Nephron (organoid): ENCODE measurements around the gene SH3RF3.

Experiments
- H3K27ac Mint-ChIP-seq, 3 experiments: 2 replicates each; pipeline ENCODE4 v1.8.0; 2020; ENCODE audit warnings: mixed read lengths in 3 of 3, mild to moderate bottlenecking in 2 of 3, moderate library complexity in 1 of 3
- H3K27me3 Mint-ChIP-seq: 2 replicates; pipeline ENCODE4 v1.8.0; 2021; ENCODE audit warnings: low read depth, mild to moderate bottlenecking, moderate library complexity, mixed read lengths
- H3K36me3 Mint-ChIP-seq: 2 replicates; pipeline ENCODE4 v1.8.0; 2020; ENCODE audit warnings: low read depth, mixed read lengths
- H3K4me1 Mint-ChIP-seq: 2 replicates; pipeline ENCODE4 v1.8.0; 2020; ENCODE audit warnings: mixed read lengths
- H3K4me3 Mint-ChIP-seq, 3 experiments: 2 replicates each; pipeline ENCODE4 v1.8.0; 2020; ENCODE audit warnings: mild to moderate bottlenecking in 3 of 3, mixed read lengths in 3 of 3, moderate library complexity in 2 of 3
- H3K9me3 Mint-ChIP-seq: 2 replicates; pipeline ENCODE4 v1.8.0; 2020; ENCODE audit warnings: mixed read lengths
- CTCF ChIP-seq, 3 experiments: fragments of 200-600 bp; sonication (generic); IDR thresholded peaks; one replicate each; pipeline ENCODE4 v1.5.0; 2021; ENCODE audit warnings: antibody characterized with exemption in 3 of 3; ENCODE audit not compliant: unreplicated experiment in 3 of 3

SH3RF3 gene

DNA sequence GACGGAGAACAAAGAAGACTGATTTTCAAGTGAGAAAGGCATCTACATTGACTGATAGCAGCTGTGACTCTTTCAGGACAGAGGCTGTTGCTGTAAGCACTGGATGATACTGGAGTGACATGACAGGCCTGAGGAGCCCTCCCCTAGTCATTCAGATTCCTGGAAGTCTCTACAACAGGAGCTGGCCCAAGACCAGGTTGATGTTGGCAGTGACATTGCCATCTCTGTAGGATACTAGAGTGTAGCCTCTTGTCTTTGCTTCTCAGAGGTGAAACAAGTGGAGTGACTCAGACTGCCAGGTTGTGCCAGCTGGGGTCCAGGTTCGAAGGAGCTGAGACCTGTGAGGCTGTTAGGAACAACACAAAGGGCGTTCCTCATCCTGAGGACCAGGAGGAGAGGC lies 44.7 kb upstream of the SH3RF3 start:
- no peaks in the 10 kb centered on the region for H3K36me3 Mint-ChIP-seq
- H3K4me3 Mint-ChIP-seq: no peak overlapping the region
- no peaks in the 10 kb centered on the region for H3K4me1 Mint-ChIP-seq
- peaks cover 8% of the 10 kb centered on the region for H3K9me3 Mint-ChIP-seq
- peaks cover 4% of the 10 kb centered on the region for H3K27me3 Mint-ChIP-seq
- no peak for TF ChIP-seq CTCF (IDR thresholded peaks at IDR 0.05; ENCODE audit: unreplicated experiment in 3 of 3)
- no peak overlapping the region for H3K27ac Mint-ChIP-seq

- Mint-ChIP-seq H3K4me1 (no peaks in the 10 kb centered on the region), H3K27ac (no peak overlapping the region), H3K27me3 (peaks cover 4% of the 10 kb centered on the region), H3K4me3 (no peak overlapping the region), H3K9me3 (peaks cover 8% of the 10 kb centered on the region), H3K36me3 (no peaks in the 10 kb centered on the region)
- TF ChIP-seq CTCF (IDR thresholded peaks at IDR 0.05; ENCODE audit: unreplicated experiment in 3 of 3): no peak
These were observed 42.9 kb upstream of the SH3RF3 start for GRCh38 chr2:109085912-109086742.

DNA sequence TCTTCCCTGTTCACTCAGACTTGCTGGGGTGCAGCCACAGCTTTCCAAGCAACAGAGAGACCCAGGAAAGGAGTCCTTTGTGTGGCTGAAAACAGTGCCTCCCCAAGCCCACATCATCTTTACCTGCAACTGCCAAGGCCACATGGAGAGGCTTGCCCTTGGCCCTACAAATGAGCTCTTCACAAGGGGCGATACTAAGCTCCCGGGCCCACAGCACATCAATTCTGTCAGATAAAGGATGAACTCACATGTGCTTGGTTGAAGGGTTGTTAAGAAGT lies 42.3 kb upstream of the SH3RF3 start:
- no peak overlapping the region for H3K4me3 Mint-ChIP-seq
- H3K36me3 Mint-ChIP-seq: no peaks in the 10 kb centered on the region
- no peak overlapping the region for H3K27ac Mint-ChIP-seq
- H3K4me1 Mint-ChIP-seq: no peaks in the 10 kb centered on the region
- peaks cover 4% of the 10 kb centered on the region for H3K27me3 Mint-ChIP-seq
- peaks cover 12% of the 10 kb centered on the region for H3K9me3 Mint-ChIP-seq
- no peak for TF ChIP-seq CTCF (IDR thresholded peaks at IDR 0.05; ENCODE audit: unreplicated experiment in 3 of 3)

DNA sequence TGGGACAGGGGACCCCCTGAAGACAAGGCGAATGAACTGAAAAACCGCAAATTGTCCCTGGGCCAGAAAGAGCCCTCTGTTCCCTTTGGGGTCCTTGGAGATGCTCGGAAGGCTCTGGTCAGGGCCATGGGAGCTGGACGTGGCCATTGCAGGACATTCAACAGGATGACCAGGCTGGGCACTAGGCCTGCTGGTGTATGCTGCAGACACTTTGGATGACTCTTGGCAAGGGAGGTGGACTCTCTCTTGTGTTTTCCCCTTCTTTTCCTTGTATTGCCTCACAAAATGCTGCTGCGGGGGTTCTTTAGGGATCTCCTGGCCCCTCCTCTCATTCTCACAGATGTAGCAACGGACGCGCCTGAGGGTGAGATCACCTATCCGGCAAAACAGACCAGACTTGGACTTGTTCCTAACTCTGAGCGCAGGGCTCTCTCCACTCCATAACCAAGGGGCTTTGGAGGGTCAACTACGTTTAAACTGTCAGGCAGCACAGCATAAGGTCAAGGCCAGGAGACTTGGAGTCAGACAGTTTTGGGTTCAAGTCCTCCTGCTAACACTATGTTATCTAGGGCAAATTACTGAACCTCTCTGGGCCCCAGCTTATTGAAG lies 41.8 kb upstream of the SH3RF3 start:
- peaks cover 17% of the 10 kb centered on the region for H3K9me3 Mint-ChIP-seq
- H3K4me3 Mint-ChIP-seq: no peak overlapping the region
- no peak overlapping the region for H3K27ac Mint-ChIP-seq
- no peaks in the 10 kb centered on the region for H3K36me3 Mint-ChIP-seq
- H3K27me3 Mint-ChIP-seq: peaks cover 4% of the 10 kb centered on the region
- TF ChIP-seq CTCF (IDR thresholded peaks at IDR 0.05; ENCODE audit: unreplicated experiment in 3 of 3): no peak
- no peaks in the 10 kb centered on the region for H3K4me1 Mint-ChIP-seq

DNA sequence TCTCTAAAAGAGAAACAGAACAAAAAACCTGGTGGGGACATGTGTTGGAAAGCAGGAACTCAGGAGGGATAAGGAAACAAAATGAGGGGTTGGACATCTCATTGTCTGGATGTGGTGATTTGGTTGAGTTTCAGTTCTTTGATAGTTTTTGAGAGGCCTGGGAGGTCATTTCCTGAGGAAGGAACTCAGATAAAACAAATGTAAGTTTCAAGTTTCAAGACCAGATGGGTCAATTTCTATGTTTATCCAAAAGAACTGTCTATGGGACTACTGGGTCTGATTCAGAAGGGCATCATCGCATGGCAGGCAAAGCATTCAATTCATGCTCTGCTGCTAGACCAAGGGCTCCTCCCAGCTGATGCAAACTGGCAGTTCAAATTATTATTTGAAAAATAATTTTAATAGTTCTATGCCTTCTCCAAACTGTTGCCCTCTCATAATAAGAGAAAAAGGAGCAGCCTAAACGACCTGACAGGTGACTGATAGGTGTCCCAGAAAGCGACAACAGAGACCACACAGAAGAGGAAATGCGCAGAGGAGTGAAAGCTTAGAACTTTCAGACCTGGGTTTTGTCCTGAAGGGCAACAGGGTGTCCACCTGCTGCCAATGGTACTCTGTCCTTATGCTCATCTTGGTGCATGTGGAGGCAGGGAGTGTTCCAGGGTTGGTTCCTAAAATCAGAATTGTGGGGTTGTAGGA lies 39.3 kb upstream of the SH3RF3 start:
- peaks cover 8% of the 10 kb centered on the region for H3K36me3 Mint-ChIP-seq
- H3K4me3 Mint-ChIP-seq: no peak overlapping the region
- peaks cover 8% of the 10 kb centered on the region for H3K27me3 Mint-ChIP-seq
- TF ChIP-seq CTCF (IDR thresholded peaks at IDR 0.05; ENCODE audit: unreplicated experiment in 3 of 3): no peak
- no peak overlapping the region for H3K27ac Mint-ChIP-seq
- H3K9me3 Mint-ChIP-seq: peaks cover 31% of the 10 kb centered on the region
- H3K4me1 Mint-ChIP-seq: no peaks in the 10 kb centered on the region
